ENCODE data around the gene ITGB3. TPM values are rescaled to one million over a fixed set of nuclear protein-coding genes. Genes with fewer than 3 reads are reported as not detected.
"Not testable (repeated sequence)": the region's sequence is repeated elsewhere in the genome, so short reads cannot be mapped to it uniquely, and the experiment has no call there.

ITGB3 gene
- not detected in 2 replicates for total RNA-seq (2014; rRNA removed; shearing (Covaris generic))

DNA sequence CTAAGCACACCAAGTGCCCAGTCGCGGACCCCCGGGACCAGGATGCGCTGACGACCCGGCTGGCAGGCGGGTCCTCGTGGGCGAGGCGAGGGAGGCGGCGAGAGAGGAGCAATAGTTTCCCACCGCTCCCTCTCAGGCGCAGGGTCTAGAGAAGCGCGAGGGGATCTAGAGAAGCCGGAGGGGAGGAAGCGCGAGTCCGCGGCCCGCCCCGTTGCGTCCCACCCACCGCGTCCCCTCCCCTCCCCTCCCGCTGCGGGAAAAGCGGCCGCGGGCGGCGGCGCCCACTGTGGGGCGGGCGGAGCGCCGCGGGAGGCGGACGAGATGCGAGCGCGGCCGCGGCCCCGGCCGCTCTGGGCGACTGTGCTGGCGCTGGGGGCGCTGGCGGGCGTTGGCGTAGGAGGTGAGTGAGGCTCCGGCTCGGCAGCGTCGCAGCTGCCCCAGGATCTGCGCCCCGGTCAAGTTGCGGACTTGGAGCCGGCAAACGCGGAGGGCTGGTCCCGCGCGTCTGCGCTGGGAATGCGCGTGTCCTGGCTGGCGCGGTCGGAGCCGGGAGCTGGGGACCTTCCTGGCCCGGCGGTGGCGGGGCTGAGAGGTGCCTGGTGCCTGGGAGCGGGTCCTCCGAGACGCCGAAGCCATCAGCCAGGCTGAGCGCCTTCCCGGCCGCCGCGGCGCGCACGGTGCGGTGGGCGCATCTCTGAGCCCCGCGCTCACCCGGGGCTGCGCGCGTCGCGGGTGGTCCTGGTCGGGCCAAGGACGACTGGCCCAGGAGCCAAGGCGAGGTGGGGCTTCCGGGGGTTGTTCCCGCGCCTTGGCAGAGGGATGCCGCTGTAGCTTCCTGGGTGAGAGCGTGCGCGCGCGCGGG, at the start of gene ITGB3:
ITGB3 (plus strand) TSS at position 287 of the 862 bp plus-strand sequence; CDS start at position 322, 35 bp downstream.
- in situ Hi-C loops (cut with HindIII; ENCODE audit: low sequenced_read_pairs), result no loop called here

DNA sequence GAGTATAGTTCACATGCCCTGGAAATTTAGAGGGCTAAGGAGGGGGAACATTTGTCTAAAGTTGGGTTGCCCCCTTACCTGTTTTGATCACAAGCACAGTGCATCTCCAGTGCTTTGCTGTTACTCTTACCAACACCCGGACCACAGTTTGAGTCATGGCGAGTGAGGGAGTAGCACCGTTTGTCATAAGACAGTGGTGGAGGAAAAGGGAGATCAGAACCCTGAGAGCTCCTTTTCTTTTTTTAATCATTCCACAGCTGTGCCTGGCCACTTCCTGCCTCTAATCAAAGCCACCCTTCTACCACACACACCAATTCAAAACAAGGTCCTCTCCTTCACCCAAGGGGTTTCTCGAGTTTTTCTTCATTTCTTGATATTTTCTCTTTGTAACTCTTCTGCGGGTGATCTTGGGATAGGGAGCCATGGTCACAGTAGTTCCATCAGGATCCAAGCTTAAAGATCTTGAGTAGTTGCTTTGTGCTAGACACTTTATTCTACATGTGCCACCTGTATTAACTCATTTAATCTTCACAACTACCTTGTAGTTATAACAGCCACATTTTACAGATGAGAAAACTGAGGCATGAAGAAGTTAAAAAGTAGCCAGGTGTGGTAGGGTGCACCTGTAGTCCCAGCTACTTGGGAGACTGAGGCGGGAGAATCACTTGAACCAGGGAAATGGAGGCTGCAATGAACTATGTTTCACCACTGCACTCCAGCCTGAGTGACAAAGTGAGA, 49.5 kb upstream of the ITGB3 start:
- in situ Hi-C loops (cut with HindIII; ENCODE audit: low sequenced_read_pairs), result no loop called here
- no peak for DNase-seq (ENCODE audit: low spot score)

More for the DNA sequence above, at the start of gene ITGB3:
- DNase-seq (ENCODE audit: low spot score), result peak; percentile 3

DNA sequence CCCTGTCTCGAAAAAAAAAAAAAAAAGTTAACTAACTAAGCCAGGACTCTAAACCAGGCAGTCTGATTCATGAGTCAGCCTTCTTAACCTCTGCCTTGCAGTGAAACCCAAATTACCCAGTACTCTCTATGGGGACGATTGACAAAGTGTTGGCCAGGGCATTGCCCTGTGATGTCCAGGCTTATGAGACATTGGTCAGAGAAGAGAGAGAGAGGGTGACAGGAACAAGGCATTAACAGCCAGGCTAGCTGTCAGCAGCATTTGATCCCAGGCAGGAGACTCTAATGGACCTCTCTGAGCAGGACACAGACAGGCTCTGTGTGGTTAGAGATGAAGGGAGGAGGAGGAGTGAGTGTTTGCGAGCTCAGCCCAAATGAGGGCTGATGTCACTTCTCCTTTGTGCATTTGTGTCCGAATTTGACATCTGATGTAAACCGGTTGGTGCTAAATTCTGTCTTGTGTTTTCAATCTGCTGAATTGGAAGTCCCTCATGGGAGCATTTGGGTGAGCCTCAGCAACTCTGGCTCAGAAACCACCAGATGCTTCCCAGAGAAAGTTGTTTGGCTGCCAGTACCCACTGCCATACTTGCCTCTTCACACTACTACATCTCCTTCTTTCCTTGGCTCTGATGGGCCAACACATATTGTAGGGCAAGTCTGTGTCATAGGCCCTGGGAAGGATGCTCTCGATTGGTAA, 48.8 kb upstream of the ITGB3 start:
- in situ Hi-C loops (cut with HindIII; ENCODE audit: low sequenced_read_pairs), result no loop called here
- DNase-seq (ENCODE audit: low spot score), result no peak

- in situ Hi-C loops (cut with HindIII; ENCODE audit: low sequenced_read_pairs), result no loop called here
- DNase-seq (ENCODE audit: low spot score), result no peak
Observed at GRCh38 chr17:47205419-47205963, 48.1 kb upstream of the ITGB3 start.

- in situ Hi-C loops (cut with HindIII; ENCODE audit: low sequenced_read_pairs), result no loop called here
- DNase-seq (ENCODE audit: low spot score), result no peak
Observed at GRCh38 chr17:47207143-47208067, 46.2 kb upstream of the ITGB3 start.

DNA sequence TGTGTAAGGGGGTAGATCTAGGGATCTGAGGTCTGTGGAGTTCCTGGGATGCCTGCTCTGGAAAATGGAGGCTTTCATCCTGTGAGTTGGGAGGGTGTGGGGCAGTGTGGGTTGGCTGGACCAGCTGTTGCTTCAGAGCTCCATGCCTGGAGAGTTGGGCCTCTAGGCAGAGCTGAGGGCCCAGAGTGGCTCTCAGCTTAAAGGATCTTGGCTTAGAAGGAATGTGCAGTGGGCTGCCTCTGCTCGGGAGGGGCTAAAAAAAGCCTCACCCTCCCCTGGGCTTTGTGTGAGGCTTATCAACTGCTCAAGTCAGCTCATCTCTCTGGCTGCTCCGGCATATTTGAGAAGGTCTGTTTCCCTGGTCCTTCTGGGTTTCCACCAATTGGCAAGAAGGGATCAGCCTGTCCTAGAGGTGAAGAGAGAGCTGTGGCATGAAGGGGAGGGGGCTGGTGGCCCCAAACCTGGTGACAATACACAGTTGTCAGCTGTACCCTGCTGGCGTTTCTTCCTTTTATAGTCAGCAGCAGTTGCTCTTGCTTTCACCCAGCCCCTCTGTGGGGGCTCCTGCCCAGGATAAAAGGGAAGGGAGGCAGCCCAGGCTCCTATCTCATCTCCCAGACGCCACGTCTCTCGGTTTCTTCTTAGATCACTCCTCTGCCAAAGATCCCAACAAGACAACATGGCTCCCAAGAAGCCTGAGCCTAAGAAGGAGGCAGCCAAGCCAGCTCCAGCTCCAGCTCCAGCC, 44.7 kb upstream of the ITGB3 start, which contains the start of gene MYL4:
MYL4 (plus strand) TSS at position 605 of the 745 bp plus-strand sequence; CDS start at position 680, 75 bp downstream.
- in situ Hi-C loops (cut with HindIII; ENCODE audit: low sequenced_read_pairs), result no loop called here
- no peak for DNase-seq (ENCODE audit: low spot score)

GRCh38 chr17:47209499-47209898, 44.1 kb upstream of the ITGB3 start:
- in situ Hi-C loops (cut with HindIII; ENCODE audit: low sequenced_read_pairs), result no loop called here
- DNase-seq (ENCODE audit: low spot score), result no peak

DNA sequence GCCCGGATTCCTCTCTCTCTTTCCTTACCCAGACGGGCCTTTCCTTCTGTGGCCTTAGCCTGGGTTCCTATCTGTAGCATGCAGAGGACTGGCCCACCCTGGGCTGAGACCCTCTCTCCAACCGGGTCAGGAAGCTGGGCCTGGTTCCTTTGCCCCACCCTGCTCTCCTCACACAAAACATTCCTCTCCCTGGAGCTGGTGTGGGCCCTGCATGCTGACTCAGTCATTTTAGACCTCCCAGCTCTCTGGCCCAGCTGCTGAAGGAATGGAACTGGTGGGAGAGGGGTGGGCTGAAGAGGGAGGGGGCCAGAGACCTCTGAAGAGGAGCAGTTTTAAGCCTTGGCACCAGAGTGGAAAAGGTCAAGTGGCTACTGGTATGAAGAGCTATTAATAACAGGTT, 43.5 kb upstream of the ITGB3 start:
- in situ Hi-C loops (cut with HindIII; ENCODE audit: low sequenced_read_pairs), result no loop called here
- DNase-seq (ENCODE audit: low spot score), result no peak

DNA sequence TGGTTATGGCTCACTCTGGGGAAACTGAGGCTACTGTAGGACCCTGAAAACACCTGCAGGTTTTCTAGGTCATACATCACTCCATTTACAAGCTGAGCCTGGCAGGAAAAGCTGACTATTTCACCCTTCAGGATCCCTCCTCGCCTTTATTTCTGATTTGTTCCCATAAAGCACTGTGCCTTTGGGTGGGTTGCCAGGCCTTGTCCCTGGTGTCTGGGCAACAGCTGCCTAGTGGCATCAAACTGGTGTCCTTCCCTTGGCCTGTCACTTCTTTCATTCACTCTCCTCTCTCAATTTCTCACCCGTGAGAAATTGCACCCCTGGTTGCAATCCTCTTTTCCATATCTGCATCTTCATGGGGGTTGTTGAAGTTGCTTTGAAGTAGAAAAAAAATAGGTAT, 42.8 kb upstream of the ITGB3 start:
- in situ Hi-C loops (cut with HindIII; ENCODE audit: low sequenced_read_pairs), result no loop called here

GRCh38 chr17:47212458-47212857, 41.2 kb upstream of the ITGB3 start:
- in situ Hi-C loops (cut with HindIII; ENCODE audit: low sequenced_read_pairs), result no loop called here
- DNase-seq (ENCODE audit: low spot score), result no peak

More for the DNA sequence above, 42.8 kb upstream of the ITGB3 start:
- DNase-seq (ENCODE audit: low spot score), result no peak

GRCh38 chr17:47213540-47213939, 40.1 kb upstream of the ITGB3 start:
- in situ Hi-C loops (cut with HindIII; ENCODE audit: low sequenced_read_pairs), result no loop called here
- DNase-seq (ENCODE audit: low spot score), result no peak

DNA sequence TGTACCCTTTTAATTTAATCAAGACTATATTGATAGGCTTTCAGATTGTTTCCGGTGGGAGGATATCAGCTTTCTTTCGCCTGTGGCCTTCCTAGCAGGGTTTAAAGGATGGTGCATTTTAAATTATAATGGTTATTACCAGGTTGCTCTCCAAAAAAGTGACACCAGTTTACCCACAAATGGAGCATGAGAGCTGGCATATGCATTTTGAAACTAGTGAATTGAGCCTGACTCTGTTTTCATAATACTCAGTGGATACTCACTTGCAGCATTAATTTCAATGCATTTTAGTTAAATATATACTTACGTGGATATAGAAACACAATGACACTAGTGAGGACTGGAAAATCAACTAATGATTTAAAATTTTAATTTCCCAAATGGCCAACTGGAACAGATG, 38.7 kb upstream of the ITGB3 start:
- DNase-seq (ENCODE audit: low spot score), result no peak
- in situ Hi-C loops (cut with HindIII; ENCODE audit: low sequenced_read_pairs), result no loop called here

DNA sequence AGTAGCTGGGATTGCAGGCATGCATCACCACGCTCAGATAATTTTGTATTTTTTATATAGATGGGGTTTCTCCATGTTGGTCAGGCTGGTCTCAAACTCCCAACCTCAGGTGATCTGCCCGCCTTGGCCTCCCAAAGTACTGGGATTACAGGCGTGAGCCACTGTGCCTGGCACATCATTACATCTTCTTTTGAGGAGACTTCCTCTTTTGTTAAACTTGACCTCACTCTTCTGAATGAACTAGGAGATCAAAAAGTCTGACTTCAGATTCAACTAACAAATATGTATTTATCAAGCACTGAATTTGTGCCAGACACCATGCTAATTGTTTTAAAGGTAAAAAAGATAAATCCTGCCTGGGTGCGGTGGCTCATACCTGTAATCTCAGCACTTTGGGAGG, 36.8 kb upstream of the ITGB3 start:
- DNase-seq (ENCODE audit: low spot score); in situ Hi-C loops (cut with HindIII; ENCODE audit: low sequenced_read_pairs): not testable (repeated sequence)

DNA sequence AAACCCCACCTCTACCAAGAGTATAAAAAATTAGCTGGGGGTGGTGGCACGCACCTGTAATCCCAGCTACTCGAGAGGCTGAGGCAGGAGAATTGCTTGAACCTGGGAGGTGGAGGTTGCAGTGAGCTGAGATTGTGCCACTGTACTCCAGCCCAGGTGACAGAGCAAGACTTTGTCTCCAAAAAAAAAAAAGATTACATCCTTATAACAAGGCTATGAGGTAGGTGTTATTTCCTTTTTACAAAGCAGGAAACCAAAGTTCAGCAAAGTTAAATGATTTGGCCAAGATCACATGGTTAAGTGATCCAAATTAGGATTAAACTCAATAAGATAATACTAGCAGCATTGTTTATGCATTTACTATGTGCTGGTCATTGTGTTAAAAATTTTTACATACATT, 36.3 kb upstream of the ITGB3 start:
- in situ Hi-C loops (cut with HindIII; ENCODE audit: low sequenced_read_pairs), result not testable (repeated sequence)

GRCh38 chr17:47218896-47219430, 34.7 kb upstream of the ITGB3 start:
- in situ Hi-C loops (cut with HindIII; ENCODE audit: low sequenced_read_pairs), result no loop called here
- DNase-seq (ENCODE audit: low spot score), result no peak

More for the DNA sequence above, 36.3 kb upstream of the ITGB3 start:
- DNase-seq (ENCODE audit: low spot score), result not testable (repeated sequence)

DNA sequence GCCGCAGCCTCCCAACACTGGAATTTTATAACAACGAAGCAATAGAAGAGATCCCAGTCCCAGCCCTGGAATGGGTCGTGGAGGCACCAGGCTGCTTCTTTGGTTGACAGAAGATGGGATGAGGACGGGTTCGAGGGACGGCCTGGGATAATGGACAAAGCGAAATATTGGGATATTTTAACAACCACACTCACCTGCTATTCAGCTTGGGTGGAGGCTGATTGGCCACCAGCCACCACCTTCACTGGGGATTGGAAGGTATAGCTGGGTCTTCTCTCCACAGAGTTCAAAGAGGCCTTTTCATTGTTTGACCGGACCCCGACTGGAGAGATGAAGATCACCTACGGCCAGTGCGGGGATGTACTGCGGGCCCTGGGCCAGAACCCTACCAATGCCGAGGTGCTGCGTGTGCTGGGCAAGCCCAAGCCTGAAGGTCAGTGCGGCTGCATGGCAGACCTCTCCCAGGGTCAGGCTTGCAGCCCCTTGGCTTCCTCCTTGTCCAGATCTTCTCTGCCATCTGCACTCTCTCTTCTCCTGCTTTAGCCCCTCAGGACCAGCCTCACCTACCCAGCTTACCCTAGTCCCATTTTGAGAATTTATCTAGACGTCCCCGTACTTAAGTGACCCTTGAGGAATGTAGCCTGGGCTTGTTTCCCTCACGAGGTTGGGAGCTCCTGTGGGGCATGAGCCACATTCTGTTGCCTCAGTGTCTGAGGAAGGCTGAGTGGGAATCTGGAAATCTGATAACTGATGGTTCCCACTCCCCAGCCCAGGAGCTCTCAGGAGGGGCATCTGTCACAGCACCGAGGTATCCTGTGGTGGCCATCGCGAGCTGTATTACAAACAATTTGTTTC, 33.8 kb upstream of the ITGB3 start:
- in situ Hi-C loops (cut with HindIII; ENCODE audit: low sequenced_read_pairs), result no loop called here
- DNase-seq (ENCODE audit: low spot score), result no peak

Measured in G401 (cell line).